Esophagus squamous epithelium (tissue), 4 donors: ENCODE measurements around the gene RTN4RL1.

Experiments
- POLR2A ChIP-seq, 4 donors: fragments of 450-650 bp; IDR thresholded peaks; one replicate each; pipeline ENCODE4 v1.6.1; 2017; ENCODE audit warnings: antibody characterized with exemption in 4 of 4, mild to moderate bottlenecking in 4 of 4, moderate library complexity in 3 of 4
- TF ChIP-seq, protein P1 (sequence below), 6 experiments: fragments of 450-650 bp in 4 of 6; fragments of 200-600 bp in 2 of 6; sonication (generic) in 2 of 6; IDR thresholded peaks; one replicate each; pipeline ENCODE4 v1.5.1; 2016 to 2019; ENCODE audit warnings: antibody characterized with exemption in 6 of 6, mild to moderate bottlenecking in 4 of 6, moderate library complexity in 4 of 6

DNA sequence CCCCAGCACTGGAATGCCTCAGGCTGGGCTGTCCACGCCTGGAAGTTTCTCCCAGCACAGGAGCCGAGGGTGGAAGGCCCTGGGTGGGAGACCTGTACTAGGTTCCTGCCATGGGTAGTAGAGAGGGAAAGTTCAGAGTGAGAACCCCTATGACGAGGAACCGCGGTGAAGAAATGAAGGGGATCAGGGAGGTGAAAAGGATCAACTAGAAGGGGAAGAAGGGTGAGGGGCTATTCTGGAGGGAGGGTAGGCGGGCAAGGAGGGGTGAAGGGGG, 35.2 kb upstream of the RTN4RL1 start:
- TF ChIP-seq POLR2A (IDR thresholded peaks at IDR 0.05) = no peak
- TF ChIP-seq, protein P1, sequence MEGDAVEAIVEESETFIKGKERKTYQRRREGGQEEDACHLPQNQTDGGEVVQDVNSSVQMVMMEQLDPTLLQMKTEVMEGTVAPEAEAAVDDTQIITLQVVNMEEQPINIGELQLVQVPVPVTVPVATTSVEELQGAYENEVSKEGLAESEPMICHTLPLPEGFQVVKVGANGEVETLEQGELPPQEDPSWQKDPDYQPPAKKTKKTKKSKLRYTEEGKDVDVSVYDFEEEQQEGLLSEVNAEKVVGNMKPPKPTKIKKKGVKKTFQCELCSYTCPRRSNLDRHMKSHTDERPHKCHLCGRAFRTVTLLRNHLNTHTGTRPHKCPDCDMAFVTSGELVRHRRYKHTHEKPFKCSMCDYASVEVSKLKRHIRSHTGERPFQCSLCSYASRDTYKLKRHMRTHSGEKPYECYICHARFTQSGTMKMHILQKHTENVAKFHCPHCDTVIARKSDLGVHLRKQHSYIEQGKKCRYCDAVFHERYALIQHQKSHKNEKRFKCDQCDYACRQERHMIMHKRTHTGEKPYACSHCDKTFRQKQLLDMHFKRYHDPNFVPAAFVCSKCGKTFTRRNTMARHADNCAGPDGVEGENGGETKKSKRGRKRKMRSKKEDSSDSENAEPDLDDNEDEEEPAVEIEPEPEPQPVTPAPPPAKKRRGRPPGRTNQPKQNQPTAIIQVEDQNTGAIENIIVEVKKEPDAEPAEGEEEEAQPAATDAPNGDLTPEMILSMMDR (IDR thresholded peaks at IDR 0.05) = no peak
